IgD-negative memory B cell (primary cell): ENCODE measurements around the gene ZFR2. TPM values are rescaled to one million over a fixed set of nuclear protein-coding genes. Genes with fewer than 3 reads are reported as not detected.

ENCODE experiments used
- H3K27ac Mint-ChIP-seq, 3 donors: one replicate each; pipeline ENCODE4 v1.8.0; 2020 to 2022; ENCODE audit warnings: mild to moderate bottlenecking in 3 of 3, mixed read lengths in 3 of 3, moderate library complexity in 1 of 3
- H3K27me3 Mint-ChIP-seq: one replicate; pipeline ENCODE4 v1.8.0; 2021; ENCODE audit warnings: mixed read lengths
- H3K36me3 Mint-ChIP-seq: one replicate; pipeline ENCODE4 v1.8.0; 2020; ENCODE audit warnings: mild to moderate bottlenecking, mixed read lengths
- H3K4me1 Mint-ChIP-seq, 3 donors: one replicate each; pipeline ENCODE4 v1.8.0; 2020 to 2022; ENCODE audit warnings: mixed read lengths in 3 of 3, mild to moderate bottlenecking in 1 of 3
- H3K4me3 Mint-ChIP-seq, 4 donors: one replicate each; pipeline ENCODE4 v1.8.0; 2020 to 2022; ENCODE audit warnings: mild to moderate bottlenecking in 4 of 4, mixed read lengths in 4 of 4, moderate library complexity in 3 of 4
- H3K9me3 Mint-ChIP-seq, 3 donors: one replicate each; pipeline ENCODE4 v1.8.0; 2020 to 2021; ENCODE audit warnings: mixed read lengths in 3 of 3, mild to moderate bottlenecking in 1 of 3
- polyA plus RNA-seq: library from polyadenylated mRNA; unstranded; fragments of 300-500 nt; fragmentation: Illumina TruSeq; gene quantifications from one replicate; pipeline ENCODE4 v1.2.3, GENCODE V29; 2021

The ZFR2 gene
- polyA plus RNA-seq, 1 donor from 2014 or later, result 0.38 TPM

GRCh38 chr19:3805859-3806258, 63.0 kb downstream of the ZFR2 start:
- no peaks in the 10 kb centered on the region for H3K36me3 Mint-ChIP-seq
- H3K4me1 Mint-ChIP-seq, result peaks cover 0 to 31% (median 25%) of the 10 kb centered on the region in 3 donors
- H3K27me3 Mint-ChIP-seq, result peaks cover 24% of the 10 kb centered on the region
- H3K9me3 Mint-ChIP-seq, result no peaks in the 10 kb centered on the region
- no peak overlapping the region for H3K27ac Mint-ChIP-seq
- H3K4me3 Mint-ChIP-seq, result no peak overlapping the region

- H3K9me3 Mint-ChIP-seq, result no peaks in the 10 kb centered on the region
- H3K4me3 Mint-ChIP-seq, result no peak overlapping the region
- peak overlapping the region in 1 of 3 donors; percentile 45 for H3K27ac Mint-ChIP-seq
- peaks cover 4 to 25% (median 18%) of the 10 kb centered on the region in 3 donors for H3K4me1 Mint-ChIP-seq
- H3K27me3 Mint-ChIP-seq, result peaks cover 24% of the 10 kb centered on the region
- no peaks in the 10 kb centered on the region for H3K36me3 Mint-ChIP-seq
Observed at GRCh38 chr19:3804429-3804828, 64.4 kb downstream of the ZFR2 start.

- Mint-ChIP-seq H3K9me3 (no peaks in the 10 kb centered on the region), H3K27me3 (peaks cover 27% of the 10 kb centered on the region), H3K36me3 (no peaks in the 10 kb centered on the region), H3K4me1 (peaks cover 4 to 23% (median 18%) of the 10 kb centered on the region in 3 donors), H3K27ac (peak overlapping the region in 1 of 3 donors; percentile 78), H3K4me3 (no peak overlapping the region)
Observed at GRCh38 chr19:3803986-3804385, 64.9 kb downstream of the ZFR2 start.

- Mint-ChIP-seq H3K4me1 (peaks cover 4 to 20% (median 16%) of the 10 kb centered on the region in 3 donors), H3K36me3 (no peaks in the 10 kb centered on the region), H3K27ac (no peak overlapping the region), H3K9me3 (no peaks in the 10 kb centered on the region), H3K27me3 (peaks cover 27% of the 10 kb centered on the region), H3K4me3 (peak overlapping the region in 1 of 4 donors; percentile 31)
Observed at GRCh38 chr19:3803114-3803888, 65.5 kb downstream of the ZFR2 start.

GRCh38 chr19:3801412-3802096, 67.3 kb downstream of the ZFR2 start:
- Mint-ChIP-seq H3K4me3 (peak overlapping the region in 2 of 4 donors; percentile 83 to 90), H3K27ac (no peak overlapping the region), H3K4me1 (peaks cover 8 to 9% (median 9%) of the 10 kb centered on the region in 3 donors)

GRCh38 chr19:3800996-3801395, 67.8 kb downstream of the ZFR2 start:
- H3K4me3 Mint-ChIP-seq, result peak overlapping the region in 2 of 4 donors; percentile 83 to 90
- peaks cover 30% of the 10 kb centered on the region for H3K27me3 Mint-ChIP-seq
- peaks cover 0 to 7% (median 5%) of the 10 kb centered on the region in 3 donors for H3K9me3 Mint-ChIP-seq
- H3K4me1 Mint-ChIP-seq, result peaks cover 8 to 9% (median 9%) of the 10 kb centered on the region in 3 donors
- H3K36me3 Mint-ChIP-seq, result no peaks in the 10 kb centered on the region
- no peak overlapping the region for H3K27ac Mint-ChIP-seq

More at GRCh38 chr19:3801412-3802096, 67.3 kb downstream of the ZFR2 start:
- H3K9me3 Mint-ChIP-seq, result peaks cover 0 to 4% (median 3%) of the 10 kb centered on the region in 3 donors
- no peaks in the 10 kb centered on the region for H3K36me3 Mint-ChIP-seq
- H3K27me3 Mint-ChIP-seq, result peaks cover 30% of the 10 kb centered on the region

- Mint-ChIP-seq H3K36me3 (no peaks in the 10 kb centered on the region), H3K4me1 (peaks cover 7 to 9% (median 8%) of the 10 kb centered on the region in 3 donors), H3K9me3 (peaks cover 0 to 7% (median 5%) of the 10 kb centered on the region in 3 donors), H3K4me3 (peak overlapping the region in 1 of 4 donors; percentile 66), H3K27ac (peak overlapping the region in 1 of 3 donors; percentile 31), H3K27me3 (peaks cover 28% of the 10 kb centered on the region)
Observed at GRCh38 chr19:3798137-3798536, 70.7 kb downstream of the ZFR2 start.

GRCh38 chr19:3796358-3796757, 72.5 kb downstream of the ZFR2 start:
- Mint-ChIP-seq H3K27ac (no peak overlapping the region), H3K4me1 (peaks cover 3 to 9% (median 5%) of the 10 kb centered on the region in 3 donors), H3K9me3 (peaks cover 0 to 7% (median 5%) of the 10 kb centered on the region in 3 donors), H3K4me3 (no peak overlapping the region), H3K36me3 (no peaks in the 10 kb centered on the region), H3K27me3 (peaks cover 16% of the 10 kb centered on the region)

GRCh38 chr19:3793799-3794198, 75.0 kb downstream of the ZFR2 start:
- Mint-ChIP-seq H3K4me3 (no peak overlapping the region), H3K4me1 (peaks cover 5 to 10% (median 6%) of the 10 kb centered on the region in 3 donors), H3K27me3 (peaks cover 11% of the 10 kb centered on the region), H3K9me3 (peaks cover 2 to 7% (median 5%) of the 10 kb centered on the region in 3 donors), H3K27ac (no peak overlapping the region), H3K36me3 (no peaks in the 10 kb centered on the region)

- Mint-ChIP-seq H3K9me3 (peaks cover 2 to 7% (median 5%) of the 10 kb centered on the region in 3 donors), H3K4me1 (peaks cover 5% of the 10 kb centered on the region in 3 donors), H3K27me3 (peaks cover 9% of the 10 kb centered on the region), H3K4me3 (no peak overlapping the region), H3K27ac (no peak overlapping the region), H3K36me3 (no peaks in the 10 kb centered on the region)
Observed at GRCh38 chr19:3792114-3792513, 76.7 kb downstream of the ZFR2 start.

- peaks cover 0 to 2% (median 0%) of the 10 kb centered on the region in 3 donors for H3K9me3 Mint-ChIP-seq
- no peaks in the 10 kb centered on the region for H3K36me3 Mint-ChIP-seq
- peaks cover 5 to 7% (median 5%) of the 10 kb centered on the region in 3 donors for H3K4me1 Mint-ChIP-seq
- H3K27me3 Mint-ChIP-seq, result peaks cover 12% of the 10 kb centered on the region
- H3K4me3 Mint-ChIP-seq, result no peak overlapping the region
- no peak overlapping the region for H3K27ac Mint-ChIP-seq
Observed at GRCh38 chr19:3790941-3791340, 77.9 kb downstream of the ZFR2 start.

- Mint-ChIP-seq H3K27me3 (peaks cover 15% of the 10 kb centered on the region), H3K27ac (peak overlapping the region in 1 of 3 donors; percentile 46), H3K4me3 (no peak overlapping the region), H3K36me3 (no peaks in the 10 kb centered on the region), H3K4me1 (peaks cover 5 to 9% (median 5%) of the 10 kb centered on the region in 3 donors), H3K9me3 (peaks cover 0 to 2% (median 0%) of the 10 kb centered on the region in 3 donors)
Observed at GRCh38 chr19:3790209-3790734, 78.6 kb downstream of the ZFR2 start.

- peak overlapping the region; percentile 27 to 76 (median 61) for H3K27ac Mint-ChIP-seq
- H3K36me3 Mint-ChIP-seq, result no peaks in the 10 kb centered on the region
- H3K9me3 Mint-ChIP-seq, result peaks cover 0 to 2% (median 0%) of the 10 kb centered on the region in 3 donors
- H3K4me1 Mint-ChIP-seq, result peaks cover 5 to 11% (median 7%) of the 10 kb centered on the region in 3 donors
- H3K27me3 Mint-ChIP-seq, result peaks cover 19% of the 10 kb centered on the region
- peak overlapping the region in 3 of 4 donors; percentile 28 to 51 (median 51) for H3K4me3 Mint-ChIP-seq
Observed at GRCh38 chr19:3788996-3789778, 79.7 kb downstream of the ZFR2 start.
